DND-41 (cell line): ENCODE data around the gene ZSCAN30.

Source experiments
- ATAC-seq: fragments of 200-7000 bp; cut with Tn5 transposase; 3 replicates; pipeline ENCODE4 v1.9.1; 2021; ENCODE audit warnings: low read depth; ENCODE audit not compliant: insufficient read depth
- DNase-seq: peaks from one replicate; pipeline ENCODE4 v3.0.0-alpha.2; 2020
- H2AFZ ChIP-seq: 2 replicates; pipeline ENCODE4 v1.6.0; 2012; ENCODE audit warnings: low read depth, low read length
- H3K27ac ChIP-seq: 2 replicates; pipeline ENCODE4 v1.5.1; 2012; ENCODE audit warnings: low read length, inconsistent platforms
- H3K27me3 ChIP-seq: fragments of 200-600 bp; sonication (generic); 2 replicates; pipeline ENCODE4 v1.6.0; 2012; ENCODE audit warnings: low read length, mild to moderate bottlenecking, inconsistent platforms; ENCODE audit not compliant: insufficient read depth, poor library complexity
- H3K36me3 ChIP-seq: 2 replicates; pipeline ENCODE4 v1.5.1; 2012; ENCODE audit warnings: low read length, inconsistent platforms; ENCODE audit not compliant: insufficient read depth
- H3K4me1 ChIP-seq: 2 replicates; pipeline ENCODE4 v1.5.1; 2012; ENCODE audit warnings: mild to moderate bottlenecking, low read length; ENCODE audit not compliant: insufficient read depth
- H3K4me2 ChIP-seq: 2 replicates; pipeline ENCODE4 v1.6.0; 2012; ENCODE audit warnings: mild to moderate bottlenecking, moderate library complexity, low read length, inconsistent platforms; ENCODE audit not compliant: insufficient read depth
- H3K4me3 ChIP-seq, 2 experiments: fragments of 200-600 bp in 1 of 2; shearing (Covaris generic) in 1 of 2; 2 replicates each; pipeline ENCODE4 v1.5.1; 2012 to 2016; ENCODE audit warnings: inconsistent platforms in 2 of 2, low read length in 2 of 2, mild to moderate bottlenecking in 2 of 2, low read depth in 1 of 2, moderate library complexity in 1 of 2
- H3K79me2 ChIP-seq: 2 replicates; pipeline ENCODE4 v1.6.0; 2012; ENCODE audit warnings: low read length, inconsistent platforms; ENCODE audit not compliant: insufficient read depth
- H3K9ac ChIP-seq: 2 replicates; pipeline ENCODE4 v1.6.0; 2012; ENCODE audit warnings: low read depth, mild to moderate bottlenecking, inconsistent platforms, low read length, moderate library complexity
- H3K9me3 ChIP-seq: 2 replicates; pipeline ENCODE4 v1.5.1; 2012; ENCODE audit warnings: low read length, moderate library complexity, mild to moderate bottlenecking, inconsistent platforms; ENCODE audit not compliant: insufficient read depth, severe bottlenecking
- H4K20me1 ChIP-seq: 2 replicates; pipeline ENCODE4 v1.6.0; 2012; ENCODE audit warnings: low read length; ENCODE audit not compliant: insufficient read depth
- CTCF ChIP-seq: IDR thresholded peaks from 2 replicates; pipeline ENCODE4 v1.5.1; 2012; ENCODE audit warnings: borderline replicate concordance, low read length, moderate library complexity, mild to moderate bottlenecking; ENCODE audit not compliant: poor library complexity, severe bottlenecking; ENCODE audit errors: extremely low read depth
- EZH2 ChIP-seq: IDR thresholded peaks from 3 replicates; pipeline ENCODE4 v1.6.1; 2012; ENCODE audit warnings: borderline replicate concordance, low read depth, mild to moderate bottlenecking, moderate library complexity, low read length, inconsistent platforms; ENCODE audit not compliant: severe bottlenecking

ZSCAN30 gene

DNA sequence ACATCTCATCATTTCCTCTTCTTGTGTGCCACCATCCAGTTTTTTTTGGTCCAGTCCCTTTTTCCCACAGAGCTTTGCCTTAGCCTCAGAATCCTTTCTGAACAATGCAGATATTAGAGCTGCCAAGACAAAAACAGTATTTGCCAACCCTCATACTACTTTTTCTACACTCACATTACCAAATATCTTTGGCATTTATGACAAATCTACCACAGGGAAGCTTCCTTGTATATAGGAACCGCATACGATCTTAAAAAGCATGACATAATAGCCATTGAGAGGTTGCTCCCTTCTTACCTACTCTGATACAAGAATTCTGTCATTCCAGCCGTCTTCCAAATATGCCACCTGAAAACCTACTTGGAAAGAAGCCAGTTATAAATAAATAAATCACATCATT lies 44.8 kb upstream of the ZSCAN30 start:
- no peaks in the 10 kb centered on the region for H3K9me3 ChIP-seq
- H3K4me2 ChIP-seq: no peak overlapping the region
- no peaks in the 10 kb centered on the region for H3K4me1 ChIP-seq
- H3K27ac ChIP-seq: no peak overlapping the region
- TF ChIP-seq CTCF (no peak), EZH2 (no peak)
- H2AFZ ChIP-seq: no peak overlapping the region
- H3K27me3 ChIP-seq: no peaks in the 10 kb centered on the region
- DNase-seq: no peak
- no peak overlapping the region for H3K9ac ChIP-seq
- H3K79me2 ChIP-seq: peaks cover 29% of the 10 kb centered on the region
- H3K36me3 ChIP-seq: peaks cover 83% of the 10 kb centered on the region
- H3K4me3 ChIP-seq: no peak overlapping the region
- no peak for ATAC-seq
- peaks cover 33% of the 10 kb centered on the region; the same call in 1 of the 2 replicates for H4K20me1 ChIP-seq

GRCh38 chr18:35334212-35334611 lies 44.2 kb upstream of the ZSCAN30 start:
- Histone ChIP-seq H2AFZ (no peak overlapping the region), H3K4me3 (no peak overlapping the region), H3K79me2 (peaks cover 22% of the 10 kb centered on the region), H4K20me1 (peaks cover 27% of the 10 kb centered on the region; the same call in 1 of the 2 replicates), H3K27me3 (no peaks in the 10 kb centered on the region), H3K9ac (no peak overlapping the region), H3K4me1 (no peaks in the 10 kb centered on the region), H3K4me2 (no peak overlapping the region), H3K9me3 (no peaks in the 10 kb centered on the region), H3K27ac (no peak overlapping the region), H3K36me3 (peaks cover 77% of the 10 kb centered on the region)
- TF ChIP-seq CTCF: no peak
- TF ChIP-seq EZH2: no peak
- ATAC-seq: no peak
- DNase-seq: no peak

DNA sequence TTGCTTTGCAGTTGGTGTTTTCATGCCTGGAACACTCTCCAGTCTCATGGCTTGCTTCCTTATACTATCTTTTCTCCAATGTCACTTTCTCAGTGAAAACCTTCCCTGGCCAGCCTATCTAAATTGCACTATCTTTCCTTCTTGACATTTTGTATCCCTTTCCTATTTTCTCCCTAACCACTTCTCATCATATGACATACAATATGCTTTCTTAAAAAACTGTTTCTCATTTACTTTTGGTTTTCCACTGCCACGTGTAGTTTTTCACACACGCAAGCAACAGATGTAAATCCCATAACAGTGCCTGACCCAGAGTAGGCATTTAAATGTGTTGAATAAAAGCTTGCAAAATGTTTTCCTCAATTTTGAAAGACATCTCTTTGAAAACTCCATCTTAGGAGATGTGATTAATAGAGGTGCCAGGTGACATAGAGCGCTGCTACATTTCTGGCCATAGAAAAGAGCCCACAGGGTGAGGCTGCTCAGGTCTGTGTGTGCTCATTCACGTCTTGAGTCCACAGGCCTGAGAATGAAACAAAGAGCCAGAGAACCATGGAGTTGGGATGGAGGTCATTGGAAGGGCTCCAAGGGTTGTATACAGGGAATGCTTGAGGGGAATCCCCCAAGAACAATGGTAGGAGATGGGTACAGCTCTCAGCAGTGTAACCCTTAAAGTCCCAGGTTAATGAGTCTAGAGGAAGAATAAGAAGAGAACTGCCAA lies 41.5 kb upstream of the ZSCAN30 start:
- no peak overlapping the region for H3K4me2 ChIP-seq
- no peaks in the 10 kb centered on the region for H3K27me3 ChIP-seq
- ATAC-seq (peak; percentile 44; the same call in 2 of the 3 replicates), DNase-seq (no peak)
- H2AFZ ChIP-seq: no peak overlapping the region
- H3K4me1 ChIP-seq: no peaks in the 10 kb centered on the region
- H3K79me2 ChIP-seq: 0 out of 2 replicates have a peak, but pooled peaks cover 5% of the 10 kb centered on the region
- H3K9me3 ChIP-seq: no peaks in the 10 kb centered on the region
- H3K4me3 ChIP-seq: no peak overlapping the region
- H3K27ac ChIP-seq: no peak overlapping the region
- H3K36me3 ChIP-seq: peaks cover 51% of the 10 kb centered on the region
- TF ChIP-seq EZH2 (no peak), CTCF (no peak)
- no peak overlapping the region for H3K9ac ChIP-seq
- H4K20me1 ChIP-seq: peaks cover 15% of the 10 kb centered on the region; the same call in 1 of the 2 replicates

GRCh38 chr18:35328868-35329267 lies 38.8 kb upstream of the ZSCAN30 start:
- ATAC-seq: no peak
- TF ChIP-seq CTCF (no peak), EZH2 (no peak)
- no peak overlapping the region for H2AFZ ChIP-seq

More at GRCh38 chr18:35328868-35329267, 38.8 kb upstream of the ZSCAN30 start:
- H3K4me1 ChIP-seq: no peaks in the 10 kb centered on the region
- no peak for DNase-seq
- no peak overlapping the region for H3K4me2 ChIP-seq
- H4K20me1 ChIP-seq: peaks cover 8% of the 10 kb centered on the region; the same call in 1 of the 2 replicates
- H3K4me3 ChIP-seq: no peak overlapping the region
- H3K36me3 ChIP-seq: peaks cover 25% of the 10 kb centered on the region
- H3K27me3 ChIP-seq: no peaks in the 10 kb centered on the region
- H3K9ac ChIP-seq: no peak overlapping the region
- no peaks in the 10 kb centered on the region for H3K9me3 ChIP-seq
- H3K79me2 ChIP-seq: no peaks in the 10 kb centered on the region
- no peak overlapping the region for H3K27ac ChIP-seq
